NCI-H2227 treated with DMSO at 0.1 percent for 48 hours (cell line): ENCODE measurements around the gene PCP4L1.
A peak's percentile ranks its signal among the peaks of the same experiment; 100 is the strongest.

ENCODE experiments used
- DNase-seq: peaks from one replicate; lab custom pipeline; 2025; lab: John Stamatoyannopoulos, UW

Gene PCP4L1

DNA sequence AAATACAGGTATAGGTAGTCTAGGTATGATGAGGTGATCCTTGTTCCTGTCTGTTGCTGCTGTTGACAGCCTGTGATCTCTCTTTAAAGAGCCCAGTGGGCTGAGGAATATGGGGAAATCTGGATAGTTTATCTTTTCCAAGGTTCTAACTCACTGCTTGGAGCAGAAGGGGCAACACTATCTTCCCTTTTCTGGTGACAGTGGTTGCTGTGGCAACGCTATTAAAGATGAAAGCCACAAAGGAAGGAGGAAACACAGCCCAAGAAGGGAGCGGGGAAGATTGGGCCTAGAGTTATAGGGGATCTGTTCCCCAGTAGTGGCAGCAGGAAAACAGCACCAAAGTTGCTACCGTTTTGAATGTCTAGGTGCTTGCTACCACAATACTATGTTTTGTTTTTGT, 8.8 kb downstream of the PCP4L1 start:
- DNase-seq = peak; percentile 25

DNA sequence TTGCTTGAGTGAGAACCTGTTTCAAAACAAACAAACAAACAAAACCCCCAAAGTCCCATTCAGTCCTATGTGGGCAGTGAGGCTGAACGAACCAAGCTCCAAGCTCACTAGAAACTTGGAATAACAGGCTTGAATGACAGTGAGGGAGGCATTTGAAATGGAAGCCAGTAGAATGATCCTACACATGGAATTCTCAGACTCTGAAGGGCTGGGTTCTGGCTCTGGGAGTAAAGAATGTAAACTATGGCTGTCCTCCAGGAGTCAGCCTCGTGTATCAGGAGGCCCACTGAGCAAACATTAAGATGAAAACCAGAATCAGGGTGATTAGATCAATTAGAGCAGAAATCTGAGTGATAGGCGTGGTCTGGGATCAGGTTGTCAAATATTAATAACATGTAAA, 14.9 kb downstream of the PCP4L1 start:
- no peak for DNase-seq

DNA sequence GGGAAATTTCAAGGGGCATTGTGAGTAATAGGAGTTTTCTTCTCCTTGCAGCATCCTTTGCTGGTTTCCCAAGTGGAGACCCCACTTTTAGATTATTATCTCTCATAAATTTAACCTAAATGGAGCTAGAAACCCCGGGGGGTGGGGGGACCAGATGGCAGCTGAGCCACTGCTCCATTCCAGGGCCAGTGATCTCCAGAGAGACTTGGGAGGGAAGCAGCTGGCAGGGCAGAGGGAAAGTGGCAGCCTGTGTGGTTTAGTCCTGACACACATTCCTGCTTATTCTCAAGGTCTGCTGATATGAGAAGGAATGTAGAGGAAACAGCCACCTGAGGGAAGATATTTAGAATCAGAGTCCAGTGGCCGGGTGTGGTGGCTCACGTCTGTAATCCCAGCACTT, 16.3 kb downstream of the PCP4L1 start:
- DNase-seq = no peak

DNA sequence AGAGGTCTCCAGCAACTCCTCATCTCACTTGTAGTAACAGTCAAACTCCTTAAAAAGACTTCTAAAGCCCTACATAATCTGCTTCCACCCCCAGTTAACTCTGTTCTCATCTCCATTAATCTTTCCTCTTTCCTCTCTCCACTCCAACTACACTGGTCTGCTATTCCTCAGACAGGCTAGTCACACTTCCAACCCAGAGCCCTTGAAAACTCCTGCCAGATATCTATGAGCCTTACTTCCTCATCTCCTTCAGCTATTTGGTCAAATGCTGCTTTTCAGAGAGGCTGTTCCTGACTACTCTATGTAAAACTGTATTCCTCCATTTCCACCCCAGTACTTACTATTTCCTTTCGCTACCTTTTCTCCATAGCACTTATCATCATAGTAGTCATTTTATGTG, 24.4 kb downstream of the PCP4L1 start:
- DNase-seq = no peak

DNA sequence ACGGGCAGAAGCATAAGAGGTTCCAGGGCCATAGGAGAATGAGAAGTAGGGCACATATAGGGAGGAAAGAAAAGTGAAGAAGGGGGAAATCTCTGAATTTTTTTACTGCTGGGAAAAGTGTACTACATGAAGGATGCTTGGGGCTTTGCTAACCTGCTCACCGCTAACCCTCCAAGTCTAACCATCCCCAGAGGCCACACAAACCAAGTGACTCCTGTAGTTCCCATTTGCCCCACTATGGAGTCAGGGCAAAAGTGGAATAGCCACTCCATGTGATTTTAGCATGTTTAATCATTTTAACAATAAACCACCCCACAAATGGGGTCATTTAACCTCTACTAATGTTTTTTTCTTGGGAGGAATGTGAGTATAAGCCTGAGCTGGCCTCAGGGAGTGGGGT, 26.6 kb downstream of the PCP4L1 start:
- no peak for DNase-seq

DNA sequence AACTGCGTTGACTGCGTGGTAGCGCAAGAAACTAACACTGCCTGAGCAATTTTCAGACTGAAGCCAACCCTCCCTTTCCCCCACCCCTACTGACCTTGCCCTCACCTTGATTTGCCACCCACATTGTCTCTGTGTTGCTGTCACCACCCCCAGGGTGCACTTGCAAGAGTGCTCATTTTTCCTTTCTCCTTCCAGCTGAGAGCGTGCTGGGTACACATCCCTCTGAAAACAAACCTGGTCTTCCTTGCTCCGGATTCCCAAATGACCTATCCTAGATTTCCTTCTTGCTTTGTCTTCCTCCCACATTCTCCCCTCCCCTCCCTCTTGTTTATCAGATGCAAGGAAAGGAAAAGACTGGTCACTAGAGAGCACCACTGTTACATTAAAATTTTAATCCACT, 27.0 kb downstream of the PCP4L1 start:
- DNase-seq = peak; percentile 24

DNA sequence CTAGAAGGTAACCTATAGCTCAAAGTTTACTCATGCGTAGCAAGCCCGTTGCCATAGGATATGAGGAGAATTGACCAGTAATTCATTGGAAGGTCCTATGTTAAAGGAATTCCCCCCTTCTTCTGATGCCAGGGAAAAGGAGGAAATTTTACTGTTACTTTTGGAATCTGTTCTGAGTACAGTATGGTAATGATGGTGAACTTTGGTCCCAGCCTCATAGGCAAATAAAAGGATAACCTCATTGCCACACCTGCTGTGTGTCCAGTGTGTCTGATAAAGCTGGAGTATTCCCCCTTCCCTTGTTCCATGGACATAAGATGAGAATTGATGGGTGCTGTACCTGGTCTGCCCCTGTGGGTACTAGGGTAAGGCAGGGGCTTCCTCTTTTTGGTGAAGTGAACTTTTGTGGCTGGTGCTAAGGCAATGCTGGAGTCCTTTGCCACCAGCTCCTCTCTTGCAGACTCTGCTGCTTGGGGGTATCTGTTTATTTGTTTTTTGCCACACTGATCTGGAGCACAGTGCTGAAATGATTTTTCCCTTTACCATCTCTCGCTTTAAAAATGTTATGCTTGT, 29.0 kb downstream of the PCP4L1 start:
- no peak for DNase-seq

DNA sequence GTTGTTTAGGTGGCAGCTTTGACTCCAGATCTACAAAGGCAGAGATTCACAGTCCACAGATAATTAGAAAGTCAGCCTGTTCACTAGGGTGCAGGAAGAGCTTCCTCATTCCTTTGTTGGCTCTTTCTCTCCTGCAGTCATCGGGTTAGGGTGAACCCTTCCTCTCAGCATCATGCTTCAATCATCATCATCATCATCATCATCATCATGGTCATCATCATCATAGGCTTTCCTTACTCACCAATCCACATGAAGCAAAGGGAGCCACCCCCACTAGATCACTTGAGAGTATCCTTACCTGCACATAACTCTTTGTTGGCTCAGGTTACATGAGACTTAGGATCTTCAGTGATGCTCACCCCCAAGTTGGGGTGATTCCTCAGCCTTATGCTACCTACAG, 32.2 kb downstream of the PCP4L1 start:
- no peak for DNase-seq

DNA sequence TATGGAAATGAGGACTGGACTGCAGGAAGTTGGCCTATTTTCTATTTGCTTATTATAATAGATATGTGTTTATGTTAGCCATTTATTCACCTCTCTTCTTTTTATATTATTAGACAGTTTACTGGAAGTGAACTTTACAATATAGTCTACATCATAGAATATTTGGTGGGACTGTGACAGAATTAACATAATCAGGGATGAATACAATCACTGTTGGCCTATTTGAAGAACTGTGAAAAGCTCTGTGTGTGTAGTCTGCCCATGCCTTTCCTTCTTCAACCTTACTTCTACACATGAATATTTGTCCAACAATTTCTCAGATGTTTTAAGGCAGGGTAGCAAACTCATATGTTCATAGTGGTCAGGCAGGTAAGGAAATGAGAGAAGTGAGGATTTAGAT, 38.9 kb downstream of the PCP4L1 start:
- DNase-seq = no peak

DNA sequence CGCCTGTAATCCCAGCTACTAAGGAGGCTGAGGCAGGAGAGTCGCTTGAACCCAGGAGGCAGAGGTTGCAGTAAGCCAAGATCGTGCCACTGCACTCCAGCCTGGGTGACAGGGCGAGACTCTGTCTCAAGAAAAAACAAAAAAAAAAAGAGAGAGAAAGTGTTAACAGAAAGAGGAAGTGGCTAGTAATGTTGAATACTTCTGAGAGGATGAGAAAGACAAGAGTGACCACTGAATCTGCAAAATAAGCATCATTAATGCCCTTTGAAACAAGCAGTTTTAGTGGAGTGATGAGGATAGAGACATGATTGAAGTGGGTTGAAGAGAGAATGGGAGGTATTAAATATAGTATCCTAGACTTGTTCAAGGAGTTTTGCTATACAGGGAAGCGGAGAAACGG, 39.6 kb downstream of the PCP4L1 start:
- DNase-seq = no peak

DNA sequence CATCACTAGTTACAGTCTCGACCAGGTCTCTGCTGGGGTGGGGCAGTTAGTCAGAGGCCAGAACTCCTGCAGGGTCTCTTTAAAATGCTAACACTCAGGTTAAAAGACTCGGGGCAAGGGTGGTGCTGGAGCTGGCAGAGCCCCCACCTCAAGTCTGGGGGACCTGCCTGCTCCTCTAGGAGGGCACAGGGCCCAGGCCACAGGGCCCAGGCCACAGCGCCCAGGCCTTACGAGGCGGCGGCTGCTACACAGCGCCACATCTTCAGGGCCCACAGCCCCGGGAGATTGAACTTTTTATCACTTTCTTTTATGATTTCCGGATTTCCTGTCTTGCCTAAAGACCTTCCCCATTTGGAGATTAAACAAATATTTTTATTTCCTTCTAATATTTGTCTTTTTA, 40.8 kb downstream of the PCP4L1 start:
- no peak for DNase-seq

DNA sequence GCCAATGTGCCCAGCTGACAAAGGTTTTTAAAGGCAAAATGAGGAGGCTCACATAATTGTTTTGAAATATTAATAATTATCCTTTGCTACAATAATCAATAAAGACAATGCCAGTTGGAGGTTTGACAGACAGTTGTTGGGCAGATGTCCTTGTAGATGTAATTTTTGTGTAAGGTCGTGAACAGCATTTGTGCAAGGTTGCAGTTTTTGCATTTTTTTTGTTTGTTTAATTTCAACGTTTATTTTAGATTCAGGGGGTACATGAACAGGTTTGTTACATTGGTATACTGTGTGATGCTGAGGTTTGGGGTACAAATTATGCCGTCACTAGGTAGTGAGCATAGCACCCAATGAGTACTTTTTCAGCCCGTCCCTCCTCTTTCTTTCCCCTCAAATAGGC, 41.9 kb downstream of the PCP4L1 start:
- DNase-seq = no peak

DNA sequence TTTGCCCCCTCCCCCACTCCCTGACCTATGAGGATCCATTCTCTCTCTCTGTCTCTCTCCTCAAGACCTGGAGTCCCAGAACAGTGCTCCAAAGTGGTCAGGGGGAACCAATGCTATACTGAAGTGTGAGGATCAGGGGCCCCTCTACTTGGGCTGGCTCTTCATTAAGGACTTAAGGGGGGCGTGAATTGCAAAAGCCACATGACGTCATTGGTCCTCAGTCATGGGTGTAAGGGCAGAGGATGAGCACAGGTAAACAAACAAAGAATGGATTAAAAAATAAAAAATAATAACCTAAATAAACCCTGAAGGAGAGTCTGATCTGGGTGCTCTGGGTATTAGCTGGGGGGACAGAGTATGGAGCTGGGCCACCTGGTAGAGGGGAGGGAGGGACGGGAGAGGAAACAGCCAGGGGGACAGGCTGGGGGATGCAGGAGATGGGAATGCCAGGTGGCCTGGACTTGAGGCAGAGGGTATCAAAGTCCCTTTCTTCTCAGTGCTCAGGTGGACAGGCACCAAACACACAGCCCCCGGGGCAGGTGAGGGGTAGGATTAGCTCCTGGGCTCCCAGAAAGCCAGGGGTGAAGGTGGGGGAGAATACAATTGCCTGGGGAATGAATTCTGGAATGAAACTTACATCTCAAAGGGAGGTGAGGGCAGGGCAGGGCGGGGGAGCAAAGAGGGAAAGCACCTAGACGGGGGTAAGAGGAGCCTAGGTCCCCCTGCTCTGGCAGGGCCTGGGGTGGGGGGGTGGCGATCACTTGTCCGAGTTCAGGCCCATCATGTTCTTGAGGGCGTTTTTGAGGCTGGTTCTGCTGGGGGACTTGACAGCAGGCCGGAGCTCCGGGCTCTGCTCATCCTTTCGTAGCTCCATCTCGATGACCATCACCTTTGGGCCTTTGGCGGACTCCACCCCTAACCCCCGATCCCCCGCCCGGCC, 46.7 kb downstream of the PCP4L1 start:
- DNase-seq = no peak

DNA sequence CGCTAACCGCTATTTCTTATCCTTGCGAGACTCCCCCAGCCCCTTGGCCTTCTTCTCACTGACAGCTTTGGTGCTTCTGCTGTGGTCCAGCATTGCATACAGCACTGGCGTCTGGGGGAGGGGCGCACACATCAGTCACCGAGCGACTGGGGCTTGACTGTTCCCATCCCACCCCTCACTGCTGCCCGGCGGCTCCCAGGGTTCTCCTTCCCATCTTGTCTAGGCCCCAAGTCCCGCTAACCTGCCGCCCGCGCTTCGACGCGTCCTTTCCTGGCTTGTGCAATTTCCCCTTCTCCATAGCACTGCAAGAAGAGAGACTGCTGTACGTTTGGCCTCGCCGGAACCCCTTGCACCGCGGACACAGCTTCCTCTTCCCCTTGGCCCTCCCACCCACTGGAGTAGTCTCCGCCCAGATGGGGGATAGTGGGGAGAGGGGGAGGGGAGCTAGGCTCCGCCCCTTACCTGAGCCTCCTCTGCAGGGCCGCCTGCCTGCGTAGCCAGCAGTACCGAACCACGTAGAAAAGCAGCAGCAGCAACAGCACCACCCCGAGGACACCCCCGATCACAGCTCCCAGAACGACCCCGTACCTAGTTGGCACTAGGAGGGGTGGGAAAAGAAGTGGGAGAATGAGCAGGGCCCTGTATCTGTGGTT, 47.4 kb downstream of the PCP4L1 start:
- peak; percentile 79 for DNase-seq

DNA sequence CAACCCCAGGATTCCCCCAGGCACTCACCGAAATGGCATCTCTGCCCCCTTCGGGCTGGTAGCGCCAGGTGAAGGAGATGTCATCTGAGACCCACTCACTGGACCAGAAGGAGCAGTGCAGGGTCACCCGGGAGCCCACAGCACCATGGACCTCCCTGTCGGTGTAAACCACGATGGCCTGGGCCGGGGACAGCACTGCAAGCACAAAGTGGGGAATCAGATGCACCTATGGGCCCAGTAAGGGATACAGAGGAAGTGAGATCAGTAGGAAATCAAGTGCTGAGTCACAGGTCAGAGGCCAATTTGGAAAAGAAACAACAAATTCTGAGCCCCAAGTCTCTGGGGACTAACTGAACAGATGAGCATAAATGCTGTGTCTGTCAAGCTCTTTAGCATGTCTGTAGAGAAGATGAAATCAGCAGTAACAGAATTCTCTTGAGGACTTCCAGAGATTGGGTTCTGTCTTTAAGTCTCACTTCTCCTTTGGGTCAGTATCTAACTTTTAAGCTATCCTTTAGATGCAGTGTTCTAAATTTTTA, 48.8 kb downstream of the PCP4L1 start:
- DNase-seq = no peak

DNA sequence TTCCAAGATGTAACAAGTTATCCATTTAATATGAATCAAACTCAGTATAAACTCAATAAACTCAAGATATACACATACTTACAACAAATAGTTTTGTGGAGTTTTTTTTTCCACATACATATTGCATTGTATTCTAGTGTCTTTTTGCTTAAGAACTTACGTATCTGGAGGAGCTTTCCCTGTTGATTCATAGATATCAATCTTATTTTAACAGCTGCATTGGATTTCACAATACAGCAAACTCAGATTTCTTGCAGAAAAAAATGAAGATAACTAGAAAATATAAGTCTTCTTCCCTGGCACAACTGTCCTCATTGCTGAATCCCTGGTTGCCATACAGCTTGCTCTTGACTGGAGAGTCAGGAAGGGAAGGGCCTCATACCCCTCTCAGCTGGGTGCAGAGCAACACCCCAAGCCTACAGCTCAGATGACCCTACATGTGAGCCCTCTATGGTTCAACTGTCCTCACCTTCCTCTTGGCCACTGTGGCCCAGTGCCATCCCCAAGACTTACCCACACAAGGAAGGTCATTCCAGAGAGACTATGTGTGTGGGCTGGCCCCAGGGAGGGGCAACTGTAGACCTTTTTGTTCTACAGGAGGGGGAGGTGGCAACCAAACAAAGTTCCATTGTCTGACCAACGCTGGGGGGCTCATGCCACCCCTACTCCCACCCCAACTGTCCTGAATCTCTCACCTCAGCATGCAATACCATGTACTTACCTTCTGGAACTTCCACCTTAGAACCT, 49.5 kb downstream of the PCP4L1 start:
- DNase-seq = no peak

DNA sequence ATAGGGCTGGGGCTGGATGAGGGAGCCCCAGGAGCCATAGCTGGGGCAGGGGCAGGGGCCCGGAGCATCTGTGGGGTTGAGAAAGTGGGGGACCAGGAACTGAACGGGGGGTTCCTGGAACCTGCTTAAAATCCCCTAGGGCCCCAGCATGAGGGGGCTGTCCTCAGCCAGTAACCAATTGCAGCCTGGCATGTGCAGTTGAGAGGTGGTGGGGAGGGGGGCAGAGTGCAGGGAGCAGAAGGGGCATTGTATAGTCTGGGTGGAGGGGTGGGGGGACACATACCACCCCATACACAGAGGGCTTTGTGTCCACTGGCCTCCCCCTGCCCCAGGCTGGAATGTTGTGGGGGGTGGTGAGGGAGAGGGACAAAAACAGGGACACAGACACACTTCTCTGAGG, 51.3 kb downstream of the PCP4L1 start, which contains the start of gene MPZ:
MPZ (minus strand) TSS at position 101 of the 400 bp plus-strand sequence; CDS start at position 38, 63 bp downstream.
- no peak for DNase-seq

DNA sequence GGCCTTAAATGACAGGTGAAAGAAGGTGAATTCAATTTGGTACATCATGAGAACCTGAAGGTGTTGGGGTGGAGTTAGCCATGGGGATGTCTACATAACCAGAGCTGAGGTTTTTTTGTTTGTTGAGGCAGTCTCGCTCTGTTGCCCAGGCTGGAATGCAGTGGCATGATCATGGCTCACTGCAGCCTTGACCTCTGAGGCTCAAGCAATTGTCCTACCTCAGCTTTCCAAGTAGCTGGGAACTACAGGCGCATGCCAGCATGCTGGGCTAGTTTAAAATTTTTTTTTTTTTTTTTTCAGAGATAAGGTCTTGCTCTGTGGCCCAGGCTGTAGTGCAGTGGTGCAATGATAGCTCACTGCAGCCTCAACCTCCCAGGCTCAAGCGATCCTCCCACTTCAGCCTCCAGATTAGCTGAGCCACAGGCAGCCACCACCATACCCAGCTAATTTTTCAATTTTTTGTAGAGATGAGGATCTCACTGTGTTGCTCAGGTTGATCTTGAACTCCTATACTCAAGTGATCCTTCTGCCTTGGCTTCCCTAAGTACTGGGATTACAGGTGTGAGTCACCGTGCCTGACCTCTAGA, 53.1 kb downstream of the PCP4L1 start:
- no peak for DNase-seq

DNA sequence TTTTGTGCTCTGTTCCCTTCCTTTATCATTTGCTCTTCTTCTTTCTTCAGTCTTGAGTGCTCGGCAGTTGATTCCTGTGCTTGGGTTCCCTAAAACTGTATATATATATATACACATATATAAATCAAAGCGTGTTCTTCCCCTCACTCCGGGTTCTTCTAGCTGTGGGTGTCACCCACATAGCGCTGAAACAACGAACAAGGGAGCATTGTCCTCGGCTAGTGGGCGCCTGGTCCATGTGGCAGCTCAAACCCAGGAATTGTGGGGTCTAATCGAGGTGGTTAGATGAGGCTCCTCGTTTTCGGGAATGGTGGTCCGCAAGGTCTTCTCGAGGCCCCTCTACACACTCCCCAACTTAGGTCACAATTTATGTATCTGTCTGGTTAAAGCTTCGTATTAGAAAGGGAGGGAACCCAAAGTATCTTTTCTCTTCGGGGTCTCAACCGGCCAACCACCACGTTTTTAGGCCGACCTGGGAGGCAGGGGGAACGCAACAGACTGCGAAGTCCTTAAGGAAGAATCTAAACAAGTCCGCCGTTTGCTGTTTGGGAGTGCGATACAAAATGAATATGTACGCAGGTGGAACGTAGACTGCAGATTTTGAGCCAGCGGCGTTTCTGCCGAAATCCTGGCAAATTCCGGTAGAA, 55.1 kb downstream of the PCP4L1 start:
- peak; percentile 51 for DNase-seq

DNA sequence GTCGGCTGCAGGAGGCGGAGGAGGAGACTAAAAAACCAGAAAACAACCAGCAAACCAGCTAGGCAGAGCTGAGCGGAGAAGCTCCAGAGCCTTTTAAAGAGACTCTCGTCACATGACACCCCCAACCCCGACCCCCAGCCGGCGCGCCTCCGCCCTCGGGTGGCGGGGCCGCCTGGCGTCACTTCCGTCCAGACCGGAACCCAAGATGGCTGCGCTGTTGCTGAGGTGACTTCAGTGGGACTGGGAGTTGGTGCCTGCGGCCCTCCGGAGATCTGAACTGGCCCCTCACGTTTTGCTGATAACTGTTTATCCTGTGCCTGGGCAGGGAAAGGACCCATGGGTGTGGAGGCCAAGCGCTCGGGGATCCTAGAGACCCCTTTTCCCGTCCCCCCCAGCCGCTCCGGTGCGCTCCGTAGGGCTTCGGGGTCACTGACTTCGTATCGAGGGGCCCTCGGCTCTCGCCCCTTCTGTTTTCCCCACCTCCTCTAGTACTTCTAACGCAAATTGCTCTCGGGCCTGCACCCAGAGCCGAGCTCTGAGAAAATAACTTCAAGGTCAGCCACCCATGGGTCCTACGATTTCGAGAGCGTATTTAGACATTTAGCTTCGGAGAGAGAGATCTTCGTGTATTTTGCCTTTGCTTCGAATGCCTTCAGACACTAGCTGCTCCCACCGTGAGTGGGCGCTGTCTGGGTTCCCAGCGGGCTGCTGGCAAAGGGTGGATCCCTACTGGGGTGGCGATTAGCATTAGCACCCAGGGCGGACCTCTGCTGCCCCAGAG, 55.8 kb downstream of the PCP4L1 start, which contains the start of gene SDHC:
SDHC (plus strand) TSS at position 181 of the 781 bp plus-strand sequence; CDS start at position 206, 25 bp downstream.
- peak; percentile 90 for DNase-seq
